CD4-positive, alpha-beta T cell treated with Interleukin-1 beta for 1 hour (primary cell): ENCODE measurements around the gene KLK5.

Source experiments
- DNase-seq, 2 donors: peaks; one replicate each; pipeline ENCODE4 v3.0.0-alpha.2; 2020 to 2022

KLK5 gene

GRCh38 chr19:50968716-50969412, 16.0 kb upstream of the KLK5 start:
- no peak for DNase-seq

GRCh38 chr19:50967929-50968715, 15.3 kb upstream of the KLK5 start:
- no peak for DNase-seq

GRCh38 chr19:50964266-50964665, 11.4 kb upstream of the KLK5 start:
- no peak for DNase-seq

- no peak for DNase-seq
Observed at GRCh38 chr19:50963381-50963780, 10.5 kb upstream of the KLK5 start.

- DNase-seq: no peak
Observed at GRCh38 chr19:50962245-50962644, 9.4 kb upstream of the KLK5 start.

- no peak for DNase-seq
Observed at GRCh38 chr19:50959731-50960500, 7.1 kb upstream of the KLK5 start.

GRCh38 chr19:50957587-50957986, 4.7 kb upstream of the KLK5 start:
- no peak for DNase-seq

GRCh38 chr19:50949861-50950260, 3.0 kb downstream of the KLK5 start:
- DNase-seq: no peak

GRCh38 chr19:50947123-50947522, 5.7 kb downstream of the KLK5 start:
- DNase-seq: no peak

- no peak for DNase-seq
Observed at GRCh38 chr19:50944795-50945194, 8.0 kb downstream of the KLK5 start.

GRCh38 chr19:50943074-50943828, 9.6 kb downstream of the KLK5 start:
- DNase-seq: no peak

- no peak for DNase-seq
Observed at GRCh38 chr19:50939596-50939995, 13.2 kb downstream of the KLK5 start.

GRCh38 chr19:50933640-50934039, 19.2 kb downstream of the KLK5 start:
- no peak for DNase-seq

GRCh38 chr19:50932690-50933083, 20.2 kb downstream of the KLK5 start:
- DNase-seq: no peak

GRCh38 chr19:50932018-50932689, 20.7 kb downstream of the KLK5 start:
- DNase-seq: no peak

- no peak for DNase-seq
Observed at GRCh38 chr19:50931023-50931422, 21.8 kb downstream of the KLK5 start.

GRCh38 chr19:50928831-50929230, 24.0 kb downstream of the KLK5 start:
- no peak for DNase-seq

GRCh38 chr19:50926144-50926543, 26.7 kb downstream of the KLK5 start:
- DNase-seq: no peak

GRCh38 chr19:50925734-50926133, 27.1 kb downstream of the KLK5 start:
- DNase-seq: no peak

GRCh38 chr19:50924586-50924985, 28.3 kb downstream of the KLK5 start:
- no peak for DNase-seq

GRCh38 chr19:50922317-50922853, 30.5 kb downstream of the KLK5 start:
- peak; percentile 73 for DNase-seq
